DMS53 treated with DMSO at 0.1 percent for 48 hours (cell line): ENCODE results near the gene CDH13.

ENCODE experiments used
- DNase-seq: peaks from one replicate; lab custom pipeline; 2025; ENCODE audit not compliant: unreplicated experiment; lab: John Stamatoyannopoulos, UW

Gene CDH13

GRCh38 chr16:83449861-83450260 lies 823.1 kb downstream of the CDH13 start:
- no peak for DNase-seq

DNA sequence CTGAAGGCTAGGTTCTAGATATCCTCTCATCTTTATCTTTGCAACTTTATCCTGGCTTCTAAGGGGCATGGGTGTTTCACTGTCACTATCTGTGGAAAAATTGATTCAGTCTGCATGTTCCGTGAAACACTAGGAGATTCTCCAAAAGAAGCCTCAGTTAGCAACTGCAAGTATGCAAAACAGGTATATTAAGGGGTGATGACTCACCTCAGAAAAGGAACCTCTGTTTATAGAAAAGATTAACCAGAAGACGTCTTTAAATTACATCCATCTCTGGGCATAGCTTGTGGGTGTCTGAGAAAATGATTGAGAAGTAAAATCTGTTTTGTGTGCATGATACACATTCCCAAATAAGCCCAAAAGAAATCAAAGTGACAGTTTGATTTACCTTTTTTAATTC lies 827.2 kb downstream of the CDH13 start:
- DNase-seq, result no peak

DNA sequence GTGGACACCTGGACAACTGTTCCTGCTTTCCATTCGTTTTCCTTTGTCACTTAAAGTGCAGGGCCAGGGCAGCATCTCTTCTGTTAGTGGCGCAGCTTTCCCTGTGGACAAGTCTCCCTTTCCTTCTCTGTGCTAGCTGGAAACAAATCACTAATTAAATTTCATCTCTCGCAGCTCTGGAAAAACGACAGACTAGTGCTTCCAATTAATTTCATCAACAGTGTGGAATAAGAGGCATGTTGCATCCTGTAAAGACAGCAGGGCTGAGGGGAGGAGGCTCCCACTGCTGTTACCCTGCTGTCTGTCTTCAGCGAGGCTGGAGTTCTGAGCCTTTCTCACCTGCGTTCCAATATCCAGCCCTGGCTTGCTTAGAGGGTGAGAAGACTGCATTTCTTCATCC lies 828.9 kb downstream of the CDH13 start:
- no peak for DNase-seq

DNA sequence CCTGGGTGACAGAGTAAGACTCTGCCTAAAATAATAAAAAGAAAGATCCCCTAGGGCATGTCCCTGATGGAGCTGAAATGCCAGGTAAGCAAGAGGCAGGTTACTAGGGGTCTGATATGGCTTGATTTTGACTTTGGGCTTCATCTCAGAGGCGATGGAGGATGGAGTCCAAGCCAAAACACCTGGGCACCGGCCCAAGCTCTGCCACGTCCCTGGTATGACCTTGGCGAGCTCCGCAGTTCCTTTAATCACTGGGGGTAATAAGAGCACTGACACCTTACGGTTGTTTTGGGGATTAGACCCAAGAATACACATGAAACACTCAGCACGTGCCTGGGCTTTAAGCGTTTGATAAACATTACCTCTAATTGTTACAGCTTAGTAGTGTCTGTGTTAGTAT lies 830.2 kb downstream of the CDH13 start:
- DNase-seq, result no peak

DNA sequence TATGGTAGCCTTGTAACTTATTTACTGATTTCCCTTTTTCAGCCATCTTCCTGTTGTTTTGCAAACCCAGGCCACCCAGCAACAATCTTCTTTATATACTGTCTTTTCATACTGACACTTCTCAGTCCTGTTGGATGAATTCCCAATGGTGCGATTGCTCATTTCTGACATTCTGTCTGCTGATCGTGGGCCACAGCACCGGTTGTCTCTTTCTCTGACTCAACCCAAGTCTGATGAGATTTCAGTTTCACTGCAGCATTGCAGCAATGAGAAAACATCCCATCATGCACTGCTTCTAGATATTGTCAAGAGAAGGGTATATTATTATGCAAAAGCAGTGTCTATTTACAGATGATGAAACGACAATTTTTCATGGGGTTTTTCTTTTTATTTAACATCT lies 831.8 kb downstream of the CDH13 start:
- no peak for DNase-seq

DNA sequence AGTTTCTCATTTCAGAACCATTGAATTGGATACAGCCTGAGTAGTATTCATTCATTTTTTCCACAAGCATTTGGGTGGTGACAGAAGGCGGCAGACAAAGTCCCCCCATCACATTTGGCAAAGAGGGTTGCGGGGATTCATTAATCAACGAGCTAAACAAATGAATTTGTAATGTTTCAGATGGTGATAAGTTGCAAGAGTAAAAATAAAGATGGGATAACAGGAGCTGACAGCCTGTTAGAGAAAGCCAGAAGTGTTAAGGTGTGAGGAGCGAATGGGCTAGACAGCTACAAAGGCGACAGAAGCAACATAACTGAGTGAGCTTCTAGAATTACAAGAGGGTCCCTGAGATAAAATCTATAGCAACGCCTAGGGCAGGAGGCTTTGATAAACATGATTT lies 838.2 kb downstream of the CDH13 start:
- no peak for DNase-seq

- no peak for DNase-seq
Measured at GRCh38 chr16:83470416-83470815, 843.6 kb downstream of the CDH13 start.

DNA sequence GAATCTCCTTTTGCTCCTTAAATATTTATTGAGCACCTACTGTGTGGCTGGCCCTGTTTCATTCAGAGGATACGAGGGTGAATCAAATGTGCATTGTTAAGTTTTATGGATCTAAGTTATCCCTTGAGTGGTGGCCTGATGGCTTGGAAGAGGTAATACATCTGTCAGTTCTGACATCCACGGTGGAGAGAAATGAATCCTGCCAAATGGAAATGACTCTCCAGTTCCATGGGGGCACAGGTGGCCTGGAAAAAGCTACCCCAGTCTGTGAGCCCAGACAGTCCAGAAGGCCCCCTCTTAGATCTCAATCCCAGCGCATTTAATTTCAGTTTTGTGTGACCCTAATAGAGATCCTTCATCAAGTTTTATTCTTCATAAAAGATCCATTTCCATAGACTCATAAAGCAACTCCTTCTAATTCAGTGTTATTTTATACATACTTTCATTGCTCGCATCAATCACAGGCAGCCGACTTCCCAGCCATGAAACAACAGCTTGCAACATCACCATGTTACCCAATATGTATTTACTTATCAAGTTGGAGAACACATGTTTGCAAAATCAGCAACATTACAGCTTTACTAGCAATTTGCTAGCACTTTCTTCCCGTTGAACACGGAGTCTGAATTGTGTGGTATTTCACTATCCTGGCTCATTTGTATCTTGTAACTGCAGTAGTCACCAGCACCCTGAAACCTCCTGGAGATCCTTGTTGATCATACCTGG lies 846.2 kb downstream of the CDH13 start:
- no peak for DNase-seq

GRCh38 chr16:83473926-83474650 lies 847.3 kb downstream of the CDH13 start:
- no peak for DNase-seq

GRCh38 chr16:83475108-83475507 lies 848.3 kb downstream of the CDH13 start:
- DNase-seq, result no peak

GRCh38 chr16:83481589-83481988 lies 854.8 kb downstream of the CDH13 start:
- DNase-seq, result no peak

- no peak for DNase-seq
Measured at GRCh38 chr16:83482545-83483162, 855.9 kb downstream of the CDH13 start.

DNA sequence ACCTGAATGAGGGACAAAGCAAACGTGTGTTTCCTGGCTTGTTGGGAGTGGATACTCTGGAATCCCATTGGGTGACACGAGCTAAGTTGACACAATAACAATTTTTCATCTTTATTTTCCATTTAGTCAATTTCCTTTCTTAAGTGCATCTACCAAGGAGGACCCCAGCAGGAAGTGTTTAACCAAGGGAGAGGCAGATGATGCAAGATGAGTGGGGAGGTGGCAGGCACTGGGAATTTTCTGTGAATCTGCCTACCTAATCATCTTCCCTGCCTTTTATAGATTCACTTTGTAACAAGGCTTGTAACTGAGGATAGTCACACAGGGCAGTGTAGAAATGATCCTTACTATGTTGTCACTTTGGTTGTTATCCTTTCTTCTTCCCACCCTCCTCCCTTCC lies 863.3 kb downstream of the CDH13 start:
- DNase-seq, result no peak

DNA sequence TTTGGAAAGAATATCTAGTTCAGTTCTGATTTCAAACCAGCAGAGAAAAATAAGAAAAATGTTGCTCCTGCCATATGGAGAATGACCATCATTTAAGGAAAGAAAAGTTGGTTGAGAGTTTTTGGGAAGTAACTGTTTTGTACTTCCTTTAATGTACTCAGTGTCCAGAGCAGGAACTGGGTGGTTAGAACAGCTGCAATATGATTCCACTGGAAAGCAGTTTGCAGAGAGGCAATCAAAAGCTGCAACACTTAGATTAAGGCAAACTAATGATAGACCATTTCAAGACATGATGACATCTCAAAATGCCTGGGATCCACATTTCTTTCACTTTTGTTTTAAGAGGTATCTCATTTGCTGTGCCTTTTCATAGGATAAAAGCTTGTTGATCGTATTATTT lies 867.7 kb downstream of the CDH13 start:
- no peak for DNase-seq

DNA sequence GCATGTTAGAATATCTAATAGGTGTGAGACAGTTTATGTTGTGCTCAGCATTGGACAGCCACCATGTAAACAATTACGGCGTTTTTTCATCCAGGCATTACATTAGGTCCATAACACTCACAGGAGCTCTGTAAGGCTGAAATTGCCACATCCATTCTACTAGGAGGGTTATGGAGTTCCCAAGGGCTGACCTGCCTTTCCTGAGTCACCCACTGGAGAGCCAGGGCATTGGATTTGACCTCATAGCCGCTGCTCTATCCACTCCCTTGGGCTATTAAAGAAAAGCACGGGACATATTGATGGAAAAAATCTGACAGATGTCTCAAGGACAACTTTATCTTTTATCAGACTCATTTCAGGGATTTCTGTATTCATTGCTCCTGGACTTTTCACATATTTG lies 874.7 kb downstream of the CDH13 start:
- no peak for DNase-seq

GRCh38 chr16:83508295-83508694 lies 881.5 kb downstream of the CDH13 start:
- DNase-seq, result no peak

DNA sequence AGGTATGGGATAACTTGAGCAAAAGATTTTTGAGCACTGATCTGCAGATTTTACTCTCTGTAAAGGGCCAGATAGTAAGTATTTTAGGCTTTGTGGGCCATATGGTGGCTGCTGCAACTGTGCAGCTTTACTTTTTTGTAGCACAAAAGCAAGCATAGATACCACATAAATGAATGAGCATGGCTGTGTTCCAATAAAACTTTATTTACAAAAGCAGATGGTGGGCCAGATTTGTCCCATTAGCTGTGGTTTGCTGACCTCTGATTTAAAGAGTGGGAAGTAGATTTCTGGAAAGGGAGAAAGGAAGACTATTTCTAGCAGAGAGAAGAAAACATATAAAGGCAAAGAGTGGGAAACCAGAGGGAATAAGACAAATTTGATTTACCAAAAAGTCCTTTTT lies 882.5 kb downstream of the CDH13 start:
- no peak for DNase-seq

DNA sequence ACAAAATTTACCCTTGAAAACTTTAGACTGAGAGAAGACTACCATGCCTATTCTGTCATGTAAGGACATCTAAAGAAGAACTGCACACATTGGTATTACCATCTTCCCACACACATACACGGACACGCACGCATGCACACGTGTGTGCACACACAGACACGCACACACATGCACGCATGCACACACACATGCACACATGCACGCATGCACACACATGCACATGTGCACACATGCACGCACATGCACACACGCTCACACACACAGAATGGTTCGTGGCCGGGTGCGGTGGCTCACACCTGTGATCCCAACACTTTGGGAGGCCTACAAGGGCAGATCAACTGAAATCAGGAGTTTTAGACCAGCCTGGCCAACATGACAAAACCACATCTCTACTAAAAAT lies 884.1 kb downstream of the CDH13 start:
- no peak for DNase-seq

DNA sequence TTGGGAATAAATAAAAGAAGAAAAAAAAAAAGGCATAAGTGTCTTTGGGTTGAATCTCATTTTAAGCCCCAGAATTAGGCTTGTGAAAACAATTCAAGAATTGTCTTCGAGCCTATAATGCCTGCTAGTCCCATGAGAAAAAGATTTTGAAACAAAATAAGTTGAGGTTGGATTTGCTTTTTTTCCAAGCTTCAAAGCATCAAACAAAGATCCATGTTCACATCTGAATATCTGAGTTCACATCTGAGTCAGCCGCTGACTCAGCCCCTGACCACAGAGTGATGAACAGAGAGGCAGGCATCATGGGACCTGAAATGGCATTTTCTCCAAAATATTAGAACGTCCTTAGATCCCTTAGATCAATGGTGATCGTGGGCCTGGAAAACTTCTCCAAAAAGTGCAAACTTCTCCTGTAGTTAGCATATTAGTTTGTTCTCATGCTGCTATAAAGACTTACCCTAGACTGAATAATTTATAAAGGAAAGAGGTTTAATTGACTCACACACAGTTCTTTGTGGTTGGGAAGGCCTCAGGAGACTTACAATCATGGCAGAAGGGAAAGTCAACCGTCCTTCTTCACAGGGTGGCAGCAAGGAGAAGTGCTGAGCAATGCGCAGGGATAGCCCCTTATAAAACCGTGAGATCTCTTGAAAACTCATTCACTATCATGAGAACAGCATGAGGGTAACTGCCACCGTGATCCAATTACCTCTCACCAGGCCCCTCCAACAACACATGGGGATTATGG lies 886.4 kb downstream of the CDH13 start:
- DNase-seq, result no peak

DNA sequence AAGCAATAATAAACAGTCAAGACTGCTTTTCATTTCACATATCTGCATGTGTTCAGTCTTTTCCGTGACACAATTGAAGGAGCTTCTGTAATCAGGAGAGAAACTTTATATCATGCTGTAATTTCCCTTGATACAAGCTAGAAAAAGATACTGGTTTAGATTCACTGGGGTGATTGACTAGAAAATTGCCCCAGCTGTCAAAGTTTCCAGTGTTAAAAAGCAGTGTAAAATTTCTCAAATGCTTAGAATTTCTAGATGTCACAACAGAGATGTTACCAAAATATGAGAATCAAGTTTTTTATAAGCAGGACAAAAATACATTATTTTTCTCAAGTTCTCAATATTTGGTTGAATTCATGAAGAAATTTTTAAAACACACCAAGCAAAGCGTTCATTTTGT lies 888.6 kb downstream of the CDH13 start:
- DNase-seq, result no peak

- no peak for DNase-seq
Measured at GRCh38 chr16:83516931-83517330, 890.2 kb downstream of the CDH13 start.

DNA sequence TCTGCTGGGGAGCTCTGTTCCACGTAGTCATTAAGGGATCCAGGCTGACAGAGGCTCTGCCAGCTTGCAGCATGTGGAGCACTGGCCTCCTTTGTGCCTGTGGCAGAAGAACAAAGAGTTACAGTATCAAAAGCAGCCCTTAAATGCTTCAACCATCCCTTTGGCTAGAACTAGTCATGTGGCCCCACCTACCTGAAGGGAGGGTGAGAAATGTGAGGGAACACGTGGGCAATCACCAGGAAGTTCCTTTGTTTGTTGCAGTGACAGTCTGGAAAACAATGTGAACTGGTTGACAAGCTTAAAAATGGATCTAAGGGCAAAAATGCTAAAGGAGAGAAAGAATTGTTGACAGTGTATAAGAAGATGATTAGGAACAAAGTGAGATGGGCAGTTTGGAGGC lies 890.6 kb downstream of the CDH13 start:
- no peak for DNase-seq
